ES-I3 (cell line): Measurements from ENCODE around the gene KCNK7.

ENCODE experiments used
- H3K36me3 ChIP-seq: 2 replicates; pipeline ENCODE4 v1.6.1; 2013; ENCODE audit warnings: mild to moderate bottlenecking, low read length, control low read depth, moderate library complexity; ENCODE audit not compliant: insufficient read depth
- H3K4me1 ChIP-seq: 2 replicates; pipeline ENCODE4 v1.6.1; 2013; ENCODE audit warnings: mild to moderate bottlenecking, control low read depth, low read length; ENCODE audit not compliant: insufficient read depth
- H3K9ac ChIP-seq: 2 replicates; pipeline ENCODE4 v1.6.1; 2013; ENCODE audit warnings: low read depth, mild to moderate bottlenecking, low read length, moderate library complexity
- H3K9me3 ChIP-seq: 2 replicates; pipeline ENCODE4 v1.6.1; 2013; ENCODE audit warnings: mild to moderate bottlenecking, low read length, moderate library complexity; ENCODE audit not compliant: control insufficient read depth, insufficient read depth

KCNK7 gene

GRCh38 chr11:65620666-65621065 is 25.1 kb upstream of the KCNK7 start:
- H3K9me3 ChIP-seq, result no peaks in the 10 kb centered on the region
- no peak overlapping the region for H3K9ac ChIP-seq
- H3K36me3 ChIP-seq, result peaks cover 16% of the 10 kb centered on the region
- no peaks in the 10 kb centered on the region for H3K4me1 ChIP-seq

GRCh38 chr11:65619281-65619928 is 23.8 kb upstream of the KCNK7 start:
- Histone ChIP-seq H3K9me3 (no peaks in the 10 kb centered on the region), H3K36me3 (peaks cover 16% of the 10 kb centered on the region), H3K9ac (no peak overlapping the region), H3K4me1 (no peaks in the 10 kb centered on the region)

GRCh38 chr11:65618763-65619162 is 23.2 kb upstream of the KCNK7 start:
- H3K9me3 ChIP-seq, result no peaks in the 10 kb centered on the region
- no peak overlapping the region for H3K9ac ChIP-seq
- peaks cover 16% of the 10 kb centered on the region for H3K36me3 ChIP-seq

GRCh38 chr11:65617990-65618751 is 22.6 kb upstream of the KCNK7 start:
- Histone ChIP-seq H3K9ac (no peak overlapping the region), H3K36me3 (peaks cover 16% of the 10 kb centered on the region), H3K9me3 (no peaks in the 10 kb centered on the region), H3K4me1 (no peaks in the 10 kb centered on the region)

More at GRCh38 chr11:65618763-65619162, 23.2 kb upstream of the KCNK7 start:
- H3K4me1 ChIP-seq, result no peaks in the 10 kb centered on the region

GRCh38 chr11:65617136-65617850 is 21.7 kb upstream of the KCNK7 start:
- Histone ChIP-seq H3K36me3 (peaks cover 15% of the 10 kb centered on the region), H3K9me3 (no peaks in the 10 kb centered on the region), H3K9ac (no peak overlapping the region), H3K4me1 (peaks cover 5% of the 10 kb centered on the region; the same call in 1 of the 2 replicates)

- peak overlapping the region; percentile 68; the same call in 1 of the 2 replicates for H3K9ac ChIP-seq
- H3K9me3 ChIP-seq, result no peaks in the 10 kb centered on the region
- peaks cover 10% of the 10 kb centered on the region; the same call in 1 of the 2 replicates for H3K36me3 ChIP-seq
- H3K4me1 ChIP-seq, result peaks cover 12% of the 10 kb centered on the region; the same call in 1 of the 2 replicates
Measured at GRCh38 chr11:65616575-65617001, 21.0 kb upstream of the KCNK7 start.

GRCh38 chr11:65615950-65616574 is 20.5 kb upstream of the KCNK7 start:
- Histone ChIP-seq H3K36me3 (peaks cover 8% of the 10 kb centered on the region; the same call in 1 of the 2 replicates), H3K9ac (peak overlapping the region; percentile 68), H3K4me1 (peaks cover 12% of the 10 kb centered on the region; the same call in 1 of the 2 replicates), H3K9me3 (no peaks in the 10 kb centered on the region)

GRCh38 chr11:65615229-65615949 is 19.8 kb upstream of the KCNK7 start, which contains the start of gene PCNX3:
Gene PCNX3, plus strand, starts transcription at chr11:65615776. Its CDS starts 536 bp downstream, at chr11:65616312.
- Histone ChIP-seq H3K4me1 (peaks cover 12% of the 10 kb centered on the region; the same call in 1 of the 2 replicates), H3K36me3 (peaks cover 8% of the 10 kb centered on the region; the same call in 1 of the 2 replicates)

GRCh38 chr11:65613091-65613928 is 17.7 kb upstream of the KCNK7 start:
- peaks cover 12% of the 10 kb centered on the region; the same call in 1 of the 2 replicates for H3K4me1 ChIP-seq
- no peaks in the 10 kb centered on the region for H3K9me3 ChIP-seq
- H3K36me3 ChIP-seq, result peaks cover 11% of the 10 kb centered on the region; the same call in 1 of the 2 replicates
- peak overlapping the region; percentile 84 for H3K9ac ChIP-seq

More at GRCh38 chr11:65615229-65615949, 19.8 kb upstream of the KCNK7 start, which contains the start of gene PCNX3:
- H3K9me3 ChIP-seq, result no peaks in the 10 kb centered on the region
- peak within 1 kb of the TSS; percentile 84 for H3K9ac ChIP-seq

- H3K4me1 ChIP-seq, result peaks cover 12% of the 10 kb centered on the region; the same call in 1 of the 2 replicates
- no peak overlapping the region for H3K9ac ChIP-seq
- peaks cover 7% of the 10 kb centered on the region; the same call in 1 of the 2 replicates for H3K36me3 ChIP-seq
- H3K9me3 ChIP-seq, result no peaks in the 10 kb centered on the region
Measured at GRCh38 chr11:65612691-65613090, 17.1 kb upstream of the KCNK7 start.

- Histone ChIP-seq H3K4me1 (peaks cover 12% of the 10 kb centered on the region; the same call in 1 of the 2 replicates), H3K9ac (no peak overlapping the region), H3K9me3 (no peaks in the 10 kb centered on the region), H3K36me3 (peaks cover 3% of the 10 kb centered on the region; the same call in 1 of the 2 replicates)
Measured at GRCh38 chr11:65611758-65612603, 16.4 kb upstream of the KCNK7 start.
